HEK293T (cell line): Measurements from ENCODE around the gene P2RX3.
"Not testable (repeated sequence)": the region's sequence is repeated elsewhere in the genome, so short reads cannot be mapped to it uniquely, and the experiment has no call there.

ENCODE experiments used
- CTCF ChIA-PET: fragments of 350-600 bp; formaldehyde crosslinking; extraction: SDS; loops from one replicate; lab custom pipeline; 2021; ENCODE audit warnings: antibody characterized with exemption, inconsistent platforms; lab: Yijun Ruan, JAX
- POLR2A ChIA-PET: fragments of 350-600 bp; formaldehyde crosslinking; extraction: SDS; loops from one replicate; lab custom pipeline; 2020; ENCODE audit warnings: antibody characterized with exemption, inconsistent platforms; lab: Yijun Ruan, JAX
- DNase-seq: peaks from one replicate; pipeline ENCODE4 v3.0.0; 2012; ENCODE audit warnings: mixed read lengths; ENCODE audit errors: extremely low spot score
- ARNT ChIP-seq: fragments of 450-650 bp; IDR thresholded peaks from 2 replicates; pipeline ENCODE4 v1.6.1; 2017; ENCODE audit warnings: mild to moderate bottlenecking
- BHLHE40 ChIP-seq: fragments of 450-650 bp; IDR thresholded peaks from 2 replicates; pipeline ENCODE4 v1.6.1; 2016; ENCODE audit warnings: mild to moderate bottlenecking, moderate library complexity, borderline replicate concordance
- CTBP1 ChIP-seq: fragments of 450-650 bp; IDR thresholded peaks from 2 replicates; pipeline ENCODE4 v1.6.1; 2016; ENCODE audit warnings: borderline replicate concordance
- ELF4 ChIP-seq: fragments of 450-650 bp; IDR thresholded peaks from 2 replicates; pipeline ENCODE4 v1.6.1; 2017; ENCODE audit warnings: antibody characterized with exemption
- FOXA1 ChIP-seq: fragments of 450-650 bp; IDR thresholded peaks from 2 replicates; pipeline ENCODE4 v1.6.1; 2016; ENCODE audit warnings: mild to moderate bottlenecking
- FOXK2 ChIP-seq: fragments of 450-650 bp; IDR thresholded peaks from 2 replicates; pipeline ENCODE4 v1.6.1; 2016; ENCODE audit warnings: mild to moderate bottlenecking
- FOXM1 ChIP-seq: fragments of 450-650 bp; IDR thresholded peaks from 2 replicates; pipeline ENCODE4 v1.6.1; 2017; ENCODE audit warnings: mild to moderate bottlenecking, borderline replicate concordance
- HDGF ChIP-seq: fragments of 450-650 bp; IDR thresholded peaks from 2 replicates; pipeline ENCODE4 v1.6.1; 2017; ENCODE audit warnings: antibody characterized with exemption, borderline replicate concordance
- L3MBTL2 ChIP-seq: fragments of 450-650 bp; conservative IDR thresholded peaks from 2 replicates; pipeline ENCODE4 v1.6.1; 2016; ENCODE audit warnings: mild to moderate bottlenecking
- LEF1 ChIP-seq: fragments of 450-650 bp; IDR thresholded peaks from 2 replicates; pipeline ENCODE4 v1.6.1; 2017; ENCODE audit warnings: mild to moderate bottlenecking, borderline replicate concordance
- NFRKB ChIP-seq: fragments of 450-650 bp; IDR thresholded peaks from 2 replicates; pipeline ENCODE4 v1.6.1; 2016; ENCODE audit warnings: mild to moderate bottlenecking, moderate library complexity
- SP1 ChIP-seq: fragments of 450-650 bp; IDR thresholded peaks from 2 replicates; pipeline ENCODE4 v1.6.1; 2017
- SUZ12 ChIP-seq: fragments of 450-650 bp; IDR thresholded peaks from 2 replicates; pipeline ENCODE4 v1.6.1; 2016; ENCODE audit warnings: mild to moderate bottlenecking
- TARDBP ChIP-seq: fragments of 450-650 bp; IDR thresholded peaks from 2 replicates; pipeline ENCODE4 v1.6.1; 2016
- ZNF384 ChIP-seq: fragments of 450-650 bp; IDR thresholded peaks from 2 replicates; pipeline ENCODE4 v1.6.1; 2016
- TF ChIP-seq, protein P1 (sequence below): fragments of 450-650 bp; IDR thresholded peaks from 2 replicates; pipeline ENCODE4 v1.6.1; 2016

Gene P2RX3

GRCh38 chr11:57399972-57400578 is 61.9 kb downstream of the P2RX3 start:
- no peak for DNase-seq
- CTCF ChIA-PET, result no interaction called here
- POLR2A ChIA-PET, result no interaction called here
- no peak for TF ChIP-seq NFRKB
- TF ChIP-seq FOXK2, result no peak
- no peak for TF ChIP-seq ZNF384
- TF ChIP-seq SP1, result no peak
- TF ChIP-seq LEF1, result no peak
- no peak for TF ChIP-seq CTBP1

GRCh38 chr11:57402188-57403002 is 64.2 kb downstream of the P2RX3 start:
- CTCF ChIA-PET, result no interaction called here
- DNase-seq, result no peak
- TF ChIP-seq L3MBTL2 (no peak), SUZ12 (no peak), NFRKB (no peak), FOXK2 (no peak), ZNF384 (no peak), LEF1 (no peak), SP1 (no peak), CTBP1 (no peak), FOXA1 (no peak), HDGF (no peak), TARDBP (no peak), BHLHE40 (no peak), FOXM1 (no peak), ELF4 (no peak), ARNT (no peak)
- TF ChIP-seq, protein P1, sequence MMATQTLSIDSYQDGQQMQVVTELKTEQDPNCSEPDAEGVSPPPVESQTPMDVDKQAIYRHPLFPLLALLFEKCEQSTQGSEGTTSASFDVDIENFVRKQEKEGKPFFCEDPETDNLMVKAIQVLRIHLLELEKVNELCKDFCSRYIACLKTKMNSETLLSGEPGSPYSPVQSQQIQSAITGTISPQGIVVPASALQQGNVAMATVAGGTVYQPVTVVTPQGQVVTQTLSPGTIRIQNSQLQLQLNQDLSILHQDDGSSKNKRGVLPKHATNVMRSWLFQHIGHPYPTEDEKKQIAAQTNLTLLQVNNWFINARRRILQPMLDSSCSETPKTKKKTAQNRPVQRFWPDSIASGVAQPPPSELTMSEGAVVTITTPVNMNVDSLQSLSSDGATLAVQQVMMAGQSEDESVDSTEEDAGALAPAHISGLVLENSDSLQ, result no peak
- POLR2A ChIA-PET, result no interaction called here

DNA sequence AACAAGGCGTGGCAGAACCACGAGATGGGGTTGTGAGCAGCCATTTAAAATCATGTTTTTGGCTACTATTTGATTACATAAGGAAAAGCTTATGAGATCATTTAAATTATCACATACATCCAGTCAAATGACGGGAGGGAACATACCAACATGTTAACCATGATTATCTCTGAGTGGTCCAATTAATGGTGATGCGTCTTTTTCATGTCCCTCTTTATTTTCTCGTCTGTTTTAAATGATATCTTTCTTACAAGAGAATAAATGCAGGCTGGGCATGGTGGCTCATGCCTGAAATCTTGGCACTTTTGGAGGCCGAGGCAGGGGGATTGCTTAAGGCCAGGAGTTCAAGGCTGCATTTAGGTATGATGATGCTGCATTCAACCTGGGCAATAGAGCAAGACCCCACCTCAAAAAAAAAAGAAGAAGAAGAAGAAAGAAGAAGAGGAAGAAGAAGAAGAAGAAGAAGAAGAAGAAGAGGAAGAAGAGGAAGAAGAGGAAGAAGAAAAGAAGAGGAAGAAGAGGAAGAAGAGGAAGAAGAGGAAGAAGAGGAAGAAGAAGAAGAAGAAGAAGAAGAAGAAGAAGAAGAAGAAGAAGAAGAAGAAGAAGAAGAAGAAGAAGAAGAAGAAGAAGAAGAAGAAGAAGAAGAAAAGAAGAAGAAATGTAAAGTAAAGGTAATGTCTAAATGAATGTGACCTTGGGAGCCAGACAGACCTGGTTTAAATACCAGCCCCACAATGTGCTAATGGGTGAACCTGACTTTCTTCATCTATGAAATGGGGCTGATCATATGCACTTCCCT is 65.0 kb downstream of the P2RX3 start:
- CTCF ChIA-PET, POLR2A ChIA-PET, DNase-seq: not testable (repeated sequence)

DNA sequence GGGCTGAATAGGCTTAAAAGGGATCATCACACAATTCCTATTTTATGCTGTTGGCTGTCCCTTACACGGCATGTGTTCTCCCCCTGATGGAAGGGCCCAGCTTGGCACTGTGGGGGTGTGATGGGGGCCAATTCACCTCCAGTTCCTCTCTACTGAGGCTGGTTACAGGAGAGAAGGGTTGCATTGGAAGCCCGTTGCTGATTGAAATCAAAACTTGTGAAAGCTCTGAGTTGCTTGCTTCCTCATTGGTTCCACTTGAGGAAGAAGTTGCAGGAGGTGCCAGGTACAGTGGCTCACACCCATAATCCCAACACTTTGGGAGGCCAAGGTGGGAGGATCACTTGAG is 65.6 kb downstream of the P2RX3 start:
- CTCF ChIA-PET, result no interaction called here
- no peak for DNase-seq
- TF ChIP-seq ELF4 (no peak), FOXA1 (no peak), HDGF (no peak), ARNT (no peak)
- POLR2A ChIA-PET, result no interaction called here

GRCh38 chr11:57405271-57405860 is 67.2 kb downstream of the P2RX3 start:
- ChIA-PET POLR2A (no interaction called here), CTCF (no interaction called here)
- no peak for DNase-seq
- TF ChIP-seq FOXK2 (no peak), LEF1 (no peak), ELF4 (no peak), SUZ12 (no peak), ZNF384 (no peak), NFRKB (no peak), FOXM1 (no peak), FOXA1 (no peak), L3MBTL2 (no peak), ARNT (no peak), CTBP1 (no peak), HDGF (no peak), SP1 (no peak), BHLHE40 (no peak), TARDBP (no peak)
- TF ChIP-seq, protein P1, result no peak

GRCh38 chr11:57406337-57406904 is 68.3 kb downstream of the P2RX3 start:
- POLR2A ChIA-PET, result no interaction called here
- no peak for DNase-seq
- TF ChIP-seq CTBP1 (no peak), FOXK2 (no peak), TARDBP (no peak), SP1 (no peak)
- CTCF ChIA-PET, result no interaction called here
